GM19240 (cell line): ENCODE results near the gene MAP7D3.
"Not testable (repeated sequence)": the region's sequence is repeated elsewhere in the genome, so short reads cannot be mapped to it uniquely, and the experiment has no call there.

Experiments
- DNase-seq: peaks from one replicate; pipeline ENCODE4 v3.0.0; 2011; ENCODE audit warnings: low spot score; ENCODE audit not compliant: insufficient read length

Gene MAP7D3

DNA sequence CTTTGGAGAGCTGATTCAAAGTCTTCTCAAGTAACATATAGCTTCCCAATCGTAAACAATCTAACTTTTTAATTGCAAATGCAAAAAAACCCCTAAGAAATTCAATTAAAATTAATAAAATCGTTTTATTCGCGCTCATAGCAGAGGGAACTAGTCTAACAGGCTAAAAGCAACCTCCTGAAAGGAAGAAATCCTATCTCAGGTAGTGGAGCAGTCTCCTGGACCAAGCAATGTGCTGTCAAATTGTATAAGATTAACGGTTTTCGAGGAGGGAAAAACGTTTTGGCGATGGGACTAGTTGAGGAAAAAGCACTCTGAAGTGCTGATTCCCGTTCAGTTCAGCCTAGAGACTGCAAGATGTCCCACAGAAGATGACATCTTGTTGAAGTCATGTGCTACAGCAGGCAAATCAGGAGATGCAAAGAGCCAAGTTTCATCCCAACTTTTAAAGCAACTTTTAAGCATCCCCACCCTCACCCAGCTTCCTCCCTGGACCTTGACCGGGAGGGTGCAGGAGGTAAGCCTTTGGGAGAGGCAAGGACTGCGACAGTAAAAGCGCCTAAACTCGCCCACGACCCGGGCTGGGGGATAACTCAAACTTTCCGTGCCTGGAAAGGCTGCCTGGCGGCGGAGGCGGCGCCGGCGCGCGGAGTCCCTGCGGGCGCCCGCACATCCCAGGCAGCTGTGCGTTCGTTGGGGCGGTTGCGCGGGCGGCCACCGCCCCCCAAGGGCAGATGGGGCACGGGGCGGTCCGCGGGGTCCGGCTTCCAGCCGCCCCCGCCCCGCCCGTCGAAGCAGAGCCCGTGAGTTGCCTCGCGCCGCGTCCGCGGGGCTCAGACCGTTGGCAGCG, 784 bp downstream of the MAP7D3 start:
- no peak for DNase-seq

DNA sequence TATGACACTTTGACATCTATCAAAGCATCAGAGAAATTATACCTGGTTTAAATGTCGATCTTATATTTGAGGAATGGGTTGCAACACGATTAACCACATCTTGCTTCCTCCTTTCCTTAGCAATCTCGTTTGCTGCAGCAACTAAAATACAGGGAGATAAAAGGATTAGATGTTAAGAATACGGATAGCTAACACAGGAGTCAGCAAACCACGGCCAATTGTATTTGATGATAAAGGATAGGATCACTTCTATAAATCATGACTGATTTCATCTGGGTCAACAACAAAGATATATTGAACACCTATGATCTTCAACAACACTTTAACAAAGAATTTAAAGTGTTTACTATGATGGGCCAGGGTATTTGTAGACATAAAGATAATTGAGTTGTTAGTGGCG, 5.0 kb downstream of the MAP7D3 start:
- DNase-seq, result no peak

DNA sequence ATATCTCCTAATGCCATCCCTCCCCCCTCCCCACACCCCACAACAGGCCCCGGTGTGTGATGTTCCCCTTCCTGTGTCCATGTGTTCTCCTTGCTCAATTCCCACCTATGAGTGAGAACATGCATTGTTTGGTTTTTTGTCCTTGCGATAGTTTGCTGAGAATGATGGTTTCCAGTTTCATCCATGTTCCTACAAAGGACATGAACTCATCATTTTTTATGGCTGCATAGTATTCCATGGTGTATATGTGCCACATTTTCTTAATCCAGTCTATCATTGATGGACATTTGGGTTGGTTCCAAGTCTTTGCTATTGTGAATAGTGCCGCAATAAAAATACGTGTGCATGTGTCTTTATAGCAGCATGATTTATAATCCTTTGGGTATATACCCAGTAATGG, 13.4 kb downstream of the MAP7D3 start:
- not testable (repeated sequence) for DNase-seq

DNA sequence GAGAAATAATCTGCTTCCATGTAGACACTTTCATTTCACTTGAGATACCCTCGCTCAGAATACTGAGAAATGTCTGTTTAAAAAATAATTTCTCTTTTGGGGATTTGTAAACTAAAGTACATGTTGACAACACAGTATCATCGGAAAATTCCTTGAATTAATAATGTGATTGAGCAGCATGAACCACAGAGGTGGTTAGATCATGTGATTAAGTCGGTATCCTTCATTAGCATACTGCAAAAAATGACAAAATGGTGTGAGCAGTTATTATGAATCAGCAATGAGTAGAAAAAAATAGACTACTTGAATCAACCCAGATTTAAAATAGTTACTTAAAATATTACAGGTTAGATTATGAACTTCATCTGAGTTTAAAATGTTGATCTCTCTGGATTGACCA, 14.1 kb downstream of the MAP7D3 start:
- no peak for DNase-seq

DNA sequence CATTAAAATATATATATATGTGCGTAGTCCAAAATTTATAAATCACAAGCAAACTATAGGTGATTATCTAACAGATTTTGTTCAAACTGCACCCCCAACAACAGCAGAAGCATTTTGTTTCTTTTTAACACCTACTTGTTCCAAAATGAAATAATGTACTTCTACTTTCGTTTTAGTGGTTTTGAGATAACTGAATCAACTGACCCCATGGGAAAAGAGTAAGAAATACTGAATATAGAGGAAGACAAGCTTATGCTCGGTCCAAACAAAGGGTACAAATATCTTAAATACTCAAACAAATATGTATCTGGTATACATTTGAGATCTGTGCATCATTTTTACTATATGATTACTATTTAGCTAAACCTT, 22.4 kb downstream of the MAP7D3 start:
- DNase-seq, result no peak

DNA sequence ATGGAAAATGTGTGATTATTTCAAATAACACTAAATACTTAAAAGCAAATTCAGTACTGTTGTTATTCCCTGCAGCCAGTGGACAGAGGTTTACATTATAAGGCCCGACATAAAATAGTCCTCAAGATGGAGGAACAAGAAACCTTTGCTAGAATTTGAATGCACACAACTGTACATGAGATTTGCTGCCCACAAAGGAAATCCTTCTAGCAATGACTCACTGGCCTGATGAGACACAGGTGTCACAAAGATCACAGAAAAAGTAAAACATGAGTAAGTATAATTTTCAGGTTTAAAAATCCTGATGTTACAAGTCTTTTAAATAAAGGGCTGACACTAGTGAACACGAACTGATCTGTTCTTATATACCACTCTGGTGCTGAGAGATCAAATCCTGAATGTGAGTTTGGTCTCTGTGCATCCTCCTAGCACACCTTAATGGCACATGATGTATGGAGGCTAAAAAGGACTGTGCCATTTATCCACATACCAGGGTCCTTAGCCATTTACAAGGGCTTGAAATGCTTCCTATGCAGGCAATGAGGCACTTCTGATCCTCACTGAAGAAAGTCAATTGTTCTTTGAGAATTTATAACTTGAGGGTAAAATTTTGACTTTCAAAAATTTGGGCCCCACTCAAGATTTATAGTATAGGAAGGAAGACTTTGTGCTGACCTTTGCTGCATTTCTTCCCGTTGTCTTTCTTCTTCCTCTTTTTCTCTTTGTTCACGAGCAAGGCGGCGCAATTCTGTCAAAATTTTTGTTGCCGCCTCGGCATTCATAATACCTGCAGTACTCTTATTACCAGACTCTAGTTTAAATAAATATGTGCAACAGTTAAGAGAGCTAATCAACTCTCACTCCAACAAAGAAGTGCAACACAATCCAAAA, 23.0 kb downstream of the MAP7D3 start:
- DNase-seq, result no peak

DNA sequence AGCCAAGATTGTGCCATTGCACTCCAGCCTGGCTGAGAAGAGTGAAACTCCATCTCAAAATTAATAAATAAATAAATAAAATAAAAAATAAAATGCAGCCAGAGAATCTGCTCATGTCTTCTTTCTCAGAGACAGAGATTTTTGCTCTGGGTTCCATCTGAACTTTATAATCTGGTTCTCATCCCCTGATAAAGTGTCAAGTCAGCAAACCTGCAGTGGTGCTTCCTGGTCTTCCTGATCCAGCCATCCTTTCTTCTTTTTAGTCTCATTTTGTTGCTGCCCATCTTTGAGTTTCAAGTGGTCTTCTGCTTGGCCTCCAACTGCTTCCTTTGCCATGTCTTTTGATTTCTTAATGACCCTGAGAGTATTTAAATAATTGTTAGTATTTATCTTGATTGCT, 24.1 kb downstream of the MAP7D3 start:
- no peak for DNase-seq

DNA sequence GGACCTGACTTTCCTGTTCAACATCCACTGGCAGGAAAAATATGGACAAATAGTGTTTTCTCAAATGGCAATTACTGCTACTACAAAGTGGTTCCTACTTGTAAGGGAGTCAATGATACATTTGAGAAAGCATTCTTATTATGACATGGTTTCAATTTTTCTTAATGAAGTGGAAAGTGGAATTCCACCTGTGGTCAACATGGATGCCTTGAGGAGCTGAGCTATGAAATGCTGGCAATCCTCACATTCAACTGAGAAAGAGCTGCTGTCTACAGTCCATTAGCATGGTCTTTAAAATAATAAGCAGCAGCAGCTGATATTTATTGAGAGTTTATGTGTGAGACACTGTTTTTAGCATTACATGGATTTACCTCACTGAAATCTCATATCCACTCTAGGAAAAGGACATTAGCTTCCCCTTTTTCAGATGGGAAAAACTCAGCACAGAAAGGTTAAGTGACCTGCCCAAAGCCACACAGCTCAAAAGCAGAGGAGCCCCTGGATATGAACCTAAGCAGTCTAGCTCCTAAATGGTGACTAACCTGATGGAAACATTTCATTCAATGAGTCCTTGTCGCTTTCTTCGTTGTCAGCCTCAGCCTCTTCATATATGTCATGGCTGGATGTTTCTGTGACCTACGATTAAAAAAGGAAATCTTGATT, 29.2 kb downstream of the MAP7D3 start:
- DNase-seq, result no peak

DNA sequence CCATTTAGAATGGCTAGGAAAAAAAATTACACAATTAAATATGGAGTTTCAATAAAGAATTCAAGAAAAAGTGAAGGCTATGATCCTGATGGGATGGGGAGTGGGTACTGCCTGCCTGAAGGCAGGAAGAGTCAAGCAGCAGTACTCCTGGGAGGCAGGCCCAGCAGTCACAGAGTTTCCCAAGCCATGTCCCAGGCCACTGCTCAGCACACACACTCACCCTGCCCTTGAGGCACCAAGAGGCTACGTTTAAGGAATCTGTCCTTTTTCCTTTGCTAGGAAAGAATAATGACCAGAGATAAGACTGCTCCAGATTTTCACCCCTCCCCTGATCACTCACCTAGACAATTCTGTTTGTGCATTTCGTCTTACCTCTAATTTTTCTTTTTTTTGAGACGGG, 30.2 kb downstream of the MAP7D3 start:
- no peak for DNase-seq

DNA sequence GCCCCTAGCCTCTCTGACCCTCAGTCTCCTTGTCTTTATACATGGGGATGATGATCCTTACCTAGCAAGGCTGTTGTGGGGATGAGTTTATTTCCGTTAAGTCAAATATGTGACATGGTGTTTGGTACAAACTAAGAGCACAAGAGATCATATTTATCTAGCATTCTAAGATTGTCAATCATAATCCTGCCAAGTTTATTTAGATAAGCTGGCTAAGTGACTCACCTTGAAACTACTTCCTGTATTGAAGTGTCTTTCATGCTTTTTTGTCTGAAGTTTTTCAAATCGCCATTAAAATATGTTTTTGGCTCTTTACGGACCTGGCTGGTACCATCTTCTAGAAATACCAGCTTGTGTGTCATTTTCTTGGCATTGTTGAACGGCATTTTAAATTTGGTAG, 30.7 kb downstream of the MAP7D3 start:
- no peak for DNase-seq

DNA sequence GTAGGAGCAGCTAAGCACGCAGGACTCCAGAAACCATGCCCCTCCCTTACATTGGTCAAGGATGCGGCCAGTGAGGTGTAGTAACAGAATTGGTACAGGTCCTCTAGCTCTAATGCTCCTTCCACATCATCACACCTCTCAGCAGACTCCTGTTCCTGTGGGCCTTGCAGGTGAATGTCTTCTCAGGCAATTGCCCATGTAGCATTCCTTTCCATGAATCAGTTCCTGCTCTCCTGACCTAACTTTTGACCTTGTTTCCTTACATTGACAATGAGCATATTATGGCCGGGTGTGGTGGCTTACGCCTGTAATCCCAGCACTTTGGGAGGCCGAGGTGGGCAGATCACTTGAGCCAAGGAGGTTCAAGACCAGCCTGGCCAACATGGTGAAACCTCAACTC, 31.3 kb downstream of the MAP7D3 start:
- DNase-seq, result no peak

DNA sequence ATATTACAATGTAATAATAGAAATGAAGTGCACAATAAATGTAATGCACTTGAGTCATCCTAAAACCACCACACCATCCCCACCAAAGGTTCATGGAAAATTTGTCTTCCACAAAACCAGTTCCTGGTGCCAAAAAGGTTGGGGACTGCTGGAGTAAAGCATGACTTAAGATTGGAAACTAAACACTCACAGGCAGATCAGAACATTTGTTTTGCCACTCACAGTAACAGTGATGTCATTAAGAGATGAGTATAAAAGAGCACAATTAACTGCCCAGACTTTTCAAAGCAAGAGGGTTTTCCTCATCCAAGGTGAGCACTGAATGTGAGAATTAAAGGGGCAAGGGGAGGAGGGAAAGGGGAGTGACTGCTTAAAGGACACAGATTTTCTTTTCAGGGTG, 35.6 kb downstream of the MAP7D3 start:
- DNase-seq, result no peak

DNA sequence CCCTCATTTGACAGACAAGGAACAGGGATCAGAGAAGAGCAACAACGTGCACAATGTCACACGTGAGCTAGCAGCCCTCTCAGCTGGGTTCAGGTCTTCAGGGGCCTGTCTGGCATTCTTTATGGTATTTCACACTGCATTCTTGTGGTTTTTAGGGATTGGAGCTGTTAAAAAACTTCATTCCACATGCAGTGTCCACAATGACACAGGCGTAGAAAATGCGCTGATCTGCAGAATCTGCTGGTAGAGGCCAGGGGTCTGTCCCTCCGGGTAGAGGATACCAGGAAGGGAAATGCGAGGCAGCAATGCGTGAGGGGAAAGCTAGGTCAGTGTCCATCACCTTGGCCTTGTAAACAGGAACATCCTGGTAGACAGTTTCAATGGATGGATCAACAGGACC, 36.6 kb downstream of the MAP7D3 start:
- DNase-seq, result no peak

DNA sequence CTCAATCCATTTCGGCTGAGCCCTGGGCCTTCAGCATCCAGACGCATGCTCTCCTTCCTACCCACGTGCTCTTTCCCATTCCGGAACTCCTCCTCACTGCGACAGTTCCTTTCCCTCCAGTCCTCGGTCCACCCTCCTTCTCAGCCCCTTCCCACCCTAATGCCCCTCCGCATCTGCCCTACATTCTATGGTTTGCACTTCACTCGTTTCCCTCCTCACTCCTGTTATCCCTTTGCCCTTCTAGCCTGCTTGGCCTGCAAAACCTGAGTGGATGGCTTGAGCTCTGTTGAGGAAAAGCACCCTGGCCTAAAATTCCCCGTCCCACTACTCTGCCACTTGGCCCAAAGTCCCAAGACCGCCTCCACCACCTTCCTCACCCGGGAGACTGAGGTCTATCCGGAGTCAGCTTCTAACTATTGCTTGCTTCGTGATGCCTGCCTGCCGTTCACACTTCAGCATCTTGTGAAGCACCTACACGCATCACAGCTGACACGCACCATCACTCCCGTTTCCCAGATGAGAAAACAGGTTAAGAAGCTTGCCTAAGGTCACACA, 38.6 kb downstream of the MAP7D3 start:
- no peak for DNase-seq

DNA sequence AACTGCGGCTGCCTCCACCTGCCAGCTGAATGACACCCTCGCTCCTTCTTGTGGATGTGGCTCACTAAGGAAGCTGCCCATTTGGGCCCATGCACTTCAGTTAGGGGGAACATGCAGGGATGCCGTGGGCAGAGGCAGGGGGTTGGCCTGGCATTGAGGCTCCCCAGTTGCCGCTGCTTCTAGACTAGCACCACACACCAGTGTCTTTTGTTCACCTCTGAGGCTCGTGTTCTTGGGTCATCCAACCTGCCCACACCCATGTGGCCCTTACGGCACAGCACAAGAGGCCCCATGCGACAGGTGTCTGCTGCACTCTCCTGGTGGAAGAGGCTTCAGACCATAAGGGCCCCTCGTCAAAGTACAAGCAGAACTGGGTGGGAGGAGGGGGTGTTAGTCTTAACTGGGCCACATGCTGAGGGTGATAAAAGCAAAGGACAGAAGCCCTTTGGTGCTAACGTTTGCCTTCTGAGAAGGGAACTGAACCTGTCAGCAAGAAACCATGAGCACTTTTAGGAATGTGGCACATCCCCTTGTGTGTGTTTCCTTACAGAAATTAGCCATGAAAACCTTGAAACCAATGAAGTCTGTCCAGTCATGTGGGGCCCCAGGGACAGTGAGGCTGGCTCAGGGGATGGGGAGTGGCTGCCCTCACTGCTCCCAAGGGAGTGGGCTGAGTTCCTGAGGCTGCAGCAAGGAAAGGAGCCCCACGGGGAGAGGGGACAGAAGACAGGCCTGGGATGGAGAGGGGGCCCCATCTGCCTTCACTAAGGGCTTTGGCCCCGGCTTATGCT, 39.2 kb downstream of the MAP7D3 start:
- DNase-seq, result no peak

DNA sequence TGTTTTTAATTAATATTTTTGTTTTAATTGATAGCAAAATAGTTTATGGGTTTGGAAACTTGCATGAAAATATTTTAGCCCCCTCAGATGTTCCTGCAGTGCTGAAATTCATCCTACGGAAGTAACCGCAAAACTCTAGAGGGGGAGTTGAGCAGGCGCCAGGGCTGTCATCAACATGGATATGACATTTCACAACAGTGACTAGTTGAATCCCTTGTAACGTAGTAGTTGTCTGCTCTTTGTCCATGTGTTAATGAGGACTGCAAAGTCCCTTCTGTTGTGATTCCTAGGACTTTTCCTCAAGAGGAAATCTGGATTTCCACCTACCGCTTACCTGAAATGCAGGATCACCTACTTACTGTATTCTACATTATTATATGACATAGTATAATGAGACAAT, 40.4 kb downstream of the MAP7D3 start:
- no peak for DNase-seq

DNA sequence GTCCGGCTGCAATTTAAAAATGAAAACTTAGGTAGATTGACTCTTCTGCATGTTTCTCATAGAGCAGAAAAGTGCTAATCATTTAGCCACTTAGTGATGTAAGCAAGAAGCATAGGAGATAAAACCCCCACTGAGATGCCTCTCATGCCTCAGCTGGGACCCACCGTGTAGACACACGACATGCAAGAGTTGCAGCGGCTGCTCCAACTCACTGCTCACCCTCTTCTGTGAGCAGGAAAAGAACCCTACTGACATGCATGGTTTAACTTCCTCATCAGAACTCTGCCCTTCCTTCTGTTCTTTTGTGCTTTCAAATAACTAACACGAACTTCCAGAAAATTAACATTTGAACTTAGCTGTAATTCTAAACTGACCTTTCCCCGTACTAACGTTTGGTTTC, 41.0 kb downstream of the MAP7D3 start:
- no peak for DNase-seq

DNA sequence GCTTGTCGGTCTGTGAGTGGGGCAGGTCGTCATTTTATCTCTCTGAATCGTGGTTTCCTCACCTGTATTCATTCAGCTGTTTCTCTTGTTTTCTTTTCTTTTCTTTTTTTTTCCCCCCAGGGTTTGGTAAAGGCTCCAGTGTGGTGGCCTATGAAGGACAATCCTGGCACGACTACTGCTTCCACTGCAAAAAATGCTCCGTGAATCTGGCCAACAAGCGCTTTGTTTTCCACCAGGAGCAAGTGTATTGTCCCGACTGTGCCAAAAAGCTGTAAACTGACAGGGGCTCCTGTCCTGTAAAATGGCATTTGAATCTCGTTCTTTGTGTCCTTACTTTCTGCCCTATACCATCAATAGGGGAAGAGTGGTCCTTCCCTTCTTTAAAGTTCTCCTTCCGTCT, 41.4 kb downstream of the MAP7D3 start:
- no peak for DNase-seq

DNA sequence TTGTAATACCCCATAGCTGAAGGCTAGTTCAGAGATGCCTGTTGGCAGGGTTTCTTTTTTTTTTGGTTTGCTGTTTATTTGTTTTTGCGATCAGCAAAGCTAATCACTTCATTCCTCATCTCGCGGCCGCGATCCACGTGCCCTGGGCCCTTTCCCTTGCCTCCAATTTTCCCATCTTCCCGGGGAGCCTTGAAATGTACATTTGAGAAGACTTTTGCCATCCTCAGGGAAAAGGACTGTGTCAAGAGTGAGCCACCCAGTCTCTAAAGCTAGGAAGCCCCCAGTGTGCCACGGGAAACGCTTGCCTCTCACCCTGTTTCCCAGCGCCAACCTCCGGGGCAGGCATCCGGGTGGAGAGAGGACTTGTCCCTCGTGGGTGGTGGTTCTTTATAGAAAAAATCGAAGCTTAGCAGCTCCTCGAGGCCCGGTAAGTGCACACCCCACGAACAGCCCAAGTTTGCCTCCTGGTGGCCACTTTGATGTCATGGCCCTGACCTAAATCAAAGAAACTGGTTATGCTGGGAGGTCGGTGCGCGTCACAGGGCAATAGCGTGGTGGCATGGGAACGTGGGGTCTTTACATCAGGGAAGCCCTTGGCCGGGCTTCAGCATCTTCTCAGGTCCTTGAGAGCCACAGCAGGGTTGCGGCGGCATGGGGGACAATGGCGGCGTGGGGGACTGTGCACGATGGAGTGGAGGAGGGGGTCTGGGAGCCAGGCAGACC, 42.0 kb downstream of the MAP7D3 start:
- DNase-seq, result no peak

DNA sequence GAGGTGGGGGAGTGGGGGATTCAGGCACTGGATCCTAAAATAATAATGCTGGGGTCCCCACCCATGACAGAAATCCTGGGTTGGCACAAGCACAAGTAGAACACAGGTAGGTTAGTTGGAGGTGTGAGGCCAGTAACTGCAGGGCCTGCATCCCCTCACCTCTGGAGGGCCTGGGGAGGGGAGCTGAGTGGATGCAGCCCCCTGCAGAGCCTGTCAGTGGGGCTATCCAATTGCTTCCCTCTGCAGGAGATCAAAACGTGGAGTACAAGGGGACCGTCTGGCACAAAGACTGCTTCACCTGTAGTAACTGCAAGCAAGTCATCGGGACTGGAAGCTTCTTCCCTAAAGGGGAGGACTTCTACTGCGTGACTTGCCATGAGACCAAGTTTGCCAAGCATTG, 43.7 kb downstream of the MAP7D3 start:
- DNase-seq, result no peak
